CD4-positive, alpha-beta T cell treated with Interleukin-10 for 1 hour (primary cell): ENCODE results near the gene KLC4.
"Not testable (repeated sequence)": the region's sequence is repeated elsewhere in the genome, so short reads cannot be mapped to it uniquely, and the experiment has no call there.

Experiments used
- DNase-seq: peaks from one replicate; pipeline ENCODE4 v3.0.0-alpha.2; 2020

KLC4 gene

DNA sequence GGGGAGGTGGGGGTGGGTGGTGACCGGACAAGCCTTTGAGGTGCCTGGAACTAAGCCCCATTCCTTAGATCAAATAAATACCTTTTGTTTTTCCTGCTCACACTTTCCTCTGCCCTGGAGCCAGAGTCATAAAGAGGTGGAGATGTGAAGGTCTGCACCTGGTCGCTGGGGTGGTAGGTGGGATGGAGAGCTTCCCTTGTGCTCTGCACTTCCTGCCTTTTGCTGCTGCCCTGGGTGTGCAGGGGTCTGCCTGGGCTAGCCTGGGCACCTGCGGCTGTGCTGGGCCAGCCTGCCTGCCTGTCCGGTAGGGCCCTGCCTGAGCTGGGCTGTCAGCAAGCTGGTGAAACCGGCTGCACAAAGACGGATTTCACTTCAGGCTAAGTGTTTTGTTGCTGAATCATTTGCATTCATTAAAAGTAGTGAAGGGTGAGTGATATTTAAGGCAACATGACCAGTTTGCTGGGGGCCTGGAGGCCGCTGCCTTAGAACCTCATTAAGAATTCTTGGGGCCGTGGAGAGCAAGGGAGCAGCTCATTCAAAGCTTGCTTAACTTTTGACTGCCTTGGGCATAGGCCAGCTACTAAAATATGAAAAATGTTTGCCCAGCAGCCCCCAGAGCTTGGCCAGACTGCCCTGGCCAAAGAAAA, 37.1 kb downstream of the KLC4 start:
- DNase-seq = no peak

DNA sequence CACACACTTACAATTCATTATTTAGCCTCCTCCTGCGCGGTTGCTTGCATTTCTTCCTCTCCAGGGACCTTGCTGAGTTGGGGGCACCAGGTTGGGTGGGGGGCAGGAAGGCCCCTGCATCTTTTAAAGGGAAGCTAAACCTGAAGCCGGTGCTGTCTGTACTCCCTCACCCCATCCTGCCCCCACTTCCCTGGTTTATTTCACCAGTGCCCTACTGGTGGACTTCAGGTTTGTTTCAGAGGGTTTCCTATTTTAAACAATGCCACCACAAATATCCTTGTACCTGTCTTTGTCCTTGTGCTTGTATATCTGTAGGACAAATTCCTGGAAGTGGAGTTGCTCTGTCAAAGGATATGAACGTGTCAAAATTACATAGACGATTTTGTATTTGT, 37.7 kb downstream of the KLC4 start:
- no peak for DNase-seq

DNA sequence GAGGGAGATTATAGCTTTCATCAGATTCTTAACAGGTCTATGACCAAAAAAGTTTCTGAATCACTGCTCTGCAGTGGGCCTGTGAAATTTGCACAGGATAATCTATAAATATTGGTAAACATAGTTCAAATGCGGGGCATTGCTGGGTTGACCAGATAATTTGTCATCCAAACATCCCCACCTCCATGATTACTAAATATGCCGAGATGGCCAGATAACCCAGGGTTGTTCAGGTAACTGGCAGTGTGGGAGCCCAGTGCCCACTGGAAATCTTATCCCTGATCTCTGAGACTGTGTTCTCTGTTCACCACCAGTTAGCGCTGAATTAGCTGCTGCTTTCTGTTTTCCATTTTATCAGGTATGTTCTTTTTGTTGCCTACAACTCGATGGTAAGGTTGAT, 38.1 kb downstream of the KLC4 start:
- no peak for DNase-seq

DNA sequence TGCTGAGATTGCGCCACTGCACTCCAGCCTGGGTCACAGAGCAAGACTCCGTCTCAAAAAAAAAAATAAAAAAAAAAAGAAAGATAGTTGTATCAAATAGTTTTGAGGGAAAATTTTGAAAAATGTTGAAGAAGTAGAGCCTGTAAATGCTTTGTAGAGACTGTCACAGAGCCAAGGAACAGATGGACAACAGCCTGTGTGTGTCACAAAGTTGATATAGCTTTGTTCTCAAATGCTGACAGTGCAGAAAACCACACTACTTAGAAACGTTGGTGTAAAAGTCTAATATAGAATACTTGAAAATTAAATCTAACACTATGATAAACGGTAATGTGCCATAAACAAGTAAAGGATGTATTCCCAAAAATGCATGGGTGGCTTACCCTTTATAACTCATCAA, 42.1 kb downstream of the KLC4 start:
- no peak for DNase-seq

DNA sequence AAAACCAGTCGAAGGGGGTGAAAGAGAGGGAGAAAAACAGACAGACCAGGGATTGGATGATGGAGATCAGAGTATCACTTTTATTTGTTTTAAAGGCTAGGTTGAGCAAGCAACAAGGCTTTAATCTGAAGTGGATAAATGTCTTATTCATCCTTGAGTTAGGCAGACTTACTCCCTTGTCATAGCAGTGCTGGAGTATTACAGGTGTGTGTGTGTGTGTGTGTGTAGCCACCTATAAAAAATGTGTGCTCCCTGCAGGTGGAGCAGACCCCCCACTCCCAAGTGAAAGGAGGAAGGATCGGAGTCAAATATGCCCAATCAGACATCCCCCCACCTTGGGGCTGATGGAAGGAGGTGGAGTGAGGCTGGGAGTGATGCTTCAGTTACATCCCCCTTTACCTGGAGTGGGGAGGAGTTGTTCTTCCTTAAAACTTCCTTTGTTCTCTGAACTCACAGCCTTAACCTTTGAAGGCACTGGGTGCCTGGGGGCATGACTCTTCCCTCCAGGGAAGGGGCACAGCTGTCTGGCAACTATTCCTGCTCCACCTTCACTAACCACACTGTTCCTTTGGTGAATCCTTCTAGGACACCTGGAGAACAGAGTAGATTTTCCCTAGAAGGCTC, 43.9 kb downstream of the KLC4 start:
- no peak for DNase-seq

DNA sequence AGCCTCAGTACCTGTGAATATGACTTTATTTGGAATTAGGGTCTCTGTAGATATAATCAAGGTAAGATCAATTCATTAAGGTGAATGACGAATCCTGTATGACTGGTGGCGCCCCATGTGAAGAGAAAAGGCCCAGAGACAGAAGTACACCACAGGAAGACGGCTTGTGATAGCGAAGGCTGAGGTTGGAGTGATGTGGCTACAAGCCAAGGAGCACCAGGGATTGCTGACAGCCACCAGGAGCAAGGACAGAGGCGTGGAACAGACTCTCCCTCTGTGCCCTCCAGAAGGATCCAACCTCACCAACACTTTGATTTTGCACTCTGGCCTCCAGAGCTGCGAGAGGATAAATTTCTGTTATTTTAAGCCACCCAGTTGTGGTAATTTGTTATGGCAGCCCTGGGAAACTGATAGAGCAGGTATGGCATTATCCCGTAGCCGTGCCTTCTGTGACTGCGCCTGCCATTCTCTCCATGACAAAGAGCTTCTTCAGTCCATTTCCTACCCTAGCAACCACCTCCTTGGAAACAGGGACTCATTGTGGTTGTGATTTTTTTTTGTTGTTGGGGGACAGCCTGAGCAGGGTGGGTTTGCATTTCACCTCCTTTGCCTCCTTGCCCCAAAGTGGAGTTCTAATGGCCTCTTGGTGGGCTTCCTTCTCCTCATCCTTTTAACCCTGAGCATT, 46.2 kb downstream of the KLC4 start:
- no peak for DNase-seq

DNA sequence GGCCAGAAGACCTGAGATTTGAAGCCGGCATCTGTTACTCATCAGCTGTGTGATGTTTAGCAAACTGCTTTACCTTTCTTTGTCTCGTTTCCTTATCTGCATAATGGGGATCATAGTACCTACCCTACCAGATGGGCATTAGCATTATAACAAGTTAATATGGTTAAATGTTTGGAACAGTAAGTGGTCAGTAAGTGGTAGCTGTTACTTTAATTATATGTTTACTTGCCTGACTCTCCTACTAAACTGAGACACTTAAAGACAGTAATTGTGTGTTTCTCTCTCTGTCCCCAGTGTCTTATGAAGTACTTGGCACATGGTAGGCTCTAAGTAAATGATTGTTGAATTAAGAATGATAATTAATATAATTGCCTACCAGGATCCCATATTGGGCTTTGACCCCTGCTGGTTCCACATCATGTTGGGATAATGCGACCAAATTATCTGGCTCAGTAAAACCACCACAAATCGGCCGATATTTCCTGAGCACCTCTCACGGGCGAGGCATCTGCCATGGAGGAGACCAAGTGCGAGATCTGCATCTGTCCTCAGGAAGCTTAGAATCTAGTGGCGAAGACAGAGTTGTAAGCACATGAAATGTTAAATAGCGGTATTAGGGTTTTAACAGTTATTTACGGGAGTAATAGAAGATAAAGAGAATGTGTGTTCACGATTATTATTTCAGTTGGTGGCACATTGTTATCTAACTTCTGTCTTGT, 48.1 kb downstream of the KLC4 start:
- DNase-seq = no peak

DNA sequence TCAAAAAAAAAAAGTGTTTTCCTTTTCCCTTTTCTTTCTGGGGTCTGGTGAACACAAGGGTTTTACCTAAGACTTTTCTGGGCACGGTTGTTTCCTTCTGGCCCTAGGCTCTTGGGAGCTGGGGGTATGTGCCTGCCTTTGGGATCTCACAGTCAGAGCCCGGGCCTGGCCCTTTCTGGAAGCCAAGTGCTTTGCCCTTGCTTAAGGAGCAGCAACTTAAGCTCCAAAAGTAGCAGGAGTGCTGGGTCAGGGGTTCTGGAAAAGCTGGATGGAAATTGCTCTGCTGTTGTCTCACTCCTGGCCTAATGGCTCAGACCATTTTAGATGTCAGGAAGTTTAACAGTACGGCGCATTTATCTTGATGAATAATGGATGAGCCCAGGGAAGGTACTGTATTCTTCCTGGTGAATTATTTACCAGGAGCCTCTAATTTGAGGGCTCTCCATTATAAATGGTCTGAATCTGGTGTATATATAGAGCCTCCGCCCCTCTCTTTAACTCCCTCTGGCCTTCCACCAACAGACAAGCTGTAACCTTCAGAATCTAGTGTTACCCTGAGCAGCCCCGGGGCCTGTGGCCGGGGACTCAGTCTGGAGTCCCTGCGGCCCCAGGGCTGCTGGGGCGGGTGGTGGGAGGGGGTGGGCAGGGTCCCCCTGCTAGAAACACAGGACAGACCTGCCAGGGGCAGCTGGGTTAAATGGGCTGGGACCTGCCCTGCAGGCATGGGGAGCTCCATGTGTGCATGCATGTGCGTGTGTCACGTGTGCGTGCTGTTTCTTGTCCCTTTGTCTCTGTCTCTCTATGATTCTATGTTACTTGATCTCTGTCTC, 54.2 kb downstream of the KLC4 start:
- no peak for DNase-seq

DNA sequence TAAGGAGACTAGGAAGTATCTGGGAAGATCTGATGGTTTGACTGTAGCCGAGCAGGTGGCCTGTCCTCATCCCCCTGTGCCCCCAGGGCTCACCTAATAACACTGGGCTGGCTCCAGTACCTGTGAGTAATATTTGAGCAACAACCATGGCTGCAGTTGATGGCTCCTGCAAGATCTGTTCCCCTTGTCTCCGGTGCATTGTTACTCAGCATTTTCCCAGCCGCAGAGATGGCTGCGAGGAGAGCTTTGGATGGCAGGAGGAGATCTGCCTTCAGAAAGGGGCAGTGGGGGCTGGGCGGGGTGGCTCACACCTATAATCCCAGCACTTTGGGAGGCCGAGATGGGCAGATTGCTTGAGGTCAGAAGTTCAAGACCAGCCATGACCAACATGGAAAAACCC, 55.9 kb downstream of the KLC4 start:
- no peak for DNase-seq

DNA sequence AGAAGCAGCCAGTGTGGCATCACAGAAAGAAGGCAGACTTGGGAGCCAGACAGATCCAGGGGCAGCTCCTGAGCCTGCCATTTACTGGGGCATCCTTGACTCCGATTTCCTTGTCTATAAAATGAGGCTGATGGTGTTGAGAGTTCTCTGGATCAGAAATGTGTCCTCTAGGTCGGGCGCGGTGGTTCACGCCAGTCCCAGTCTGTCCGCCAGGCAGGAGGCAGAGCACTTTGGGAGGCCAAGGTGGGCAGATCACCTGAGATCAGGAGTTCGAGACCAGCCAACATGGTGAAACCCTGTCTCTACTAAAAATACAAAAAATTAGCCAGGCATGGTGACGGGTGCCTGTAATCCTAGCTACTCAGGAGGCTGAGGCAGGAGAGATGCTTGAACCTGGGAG, 58.0 kb downstream of the KLC4 start:
- not testable (repeated sequence) for DNase-seq

DNA sequence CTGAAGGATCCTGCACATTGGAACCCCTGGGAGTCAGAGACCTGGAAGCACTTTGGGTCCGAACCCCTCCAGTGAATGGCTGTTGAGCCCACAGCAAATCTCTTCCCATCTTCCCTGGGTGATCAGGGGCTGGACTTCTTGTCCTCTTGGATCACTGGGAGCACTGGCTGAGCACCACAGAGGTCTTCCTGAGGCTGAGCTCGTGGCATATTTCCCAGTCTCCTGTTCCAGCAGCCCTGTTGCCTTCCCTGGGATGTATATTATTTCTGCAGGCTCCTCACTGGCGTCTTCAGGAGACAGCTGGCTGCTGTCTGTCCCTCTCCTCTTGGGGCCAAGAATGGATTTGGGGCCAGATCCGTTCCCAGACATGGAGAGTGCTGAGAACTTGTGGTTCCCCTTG, 60.1 kb downstream of the KLC4 start:
- no peak for DNase-seq

DNA sequence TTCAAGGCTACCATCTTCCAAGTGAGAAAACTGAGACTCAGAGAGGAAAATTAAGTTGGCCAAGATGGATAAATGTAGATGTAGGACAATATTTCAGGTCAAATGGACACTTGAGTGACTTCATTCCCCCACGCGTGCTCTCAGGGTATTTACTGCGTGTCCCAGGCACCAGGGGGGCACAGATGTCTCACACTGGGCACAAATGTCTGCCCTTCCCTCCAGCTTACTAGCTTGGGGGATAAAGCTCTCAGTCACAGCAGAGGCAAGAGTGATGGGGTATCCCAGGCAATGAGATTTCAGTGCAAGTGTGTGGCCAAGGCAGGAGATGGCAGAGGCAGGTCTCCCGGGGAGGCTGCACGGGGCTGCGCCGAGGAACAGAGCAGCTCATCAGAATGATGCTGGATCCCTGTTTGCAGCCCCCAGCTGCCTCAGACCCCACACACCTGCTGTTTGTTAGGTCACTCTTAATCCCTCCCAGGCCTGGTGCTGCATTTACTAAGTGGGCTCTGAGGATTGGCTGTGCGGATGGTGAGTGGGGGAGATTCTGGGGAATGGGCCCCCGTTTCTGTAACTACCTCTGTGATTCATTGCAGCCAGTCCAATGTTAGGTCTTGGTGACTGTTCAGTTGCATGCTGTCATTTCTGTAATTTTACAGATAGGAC, 60.8 kb downstream of the KLC4 start:
- no peak for DNase-seq

DNA sequence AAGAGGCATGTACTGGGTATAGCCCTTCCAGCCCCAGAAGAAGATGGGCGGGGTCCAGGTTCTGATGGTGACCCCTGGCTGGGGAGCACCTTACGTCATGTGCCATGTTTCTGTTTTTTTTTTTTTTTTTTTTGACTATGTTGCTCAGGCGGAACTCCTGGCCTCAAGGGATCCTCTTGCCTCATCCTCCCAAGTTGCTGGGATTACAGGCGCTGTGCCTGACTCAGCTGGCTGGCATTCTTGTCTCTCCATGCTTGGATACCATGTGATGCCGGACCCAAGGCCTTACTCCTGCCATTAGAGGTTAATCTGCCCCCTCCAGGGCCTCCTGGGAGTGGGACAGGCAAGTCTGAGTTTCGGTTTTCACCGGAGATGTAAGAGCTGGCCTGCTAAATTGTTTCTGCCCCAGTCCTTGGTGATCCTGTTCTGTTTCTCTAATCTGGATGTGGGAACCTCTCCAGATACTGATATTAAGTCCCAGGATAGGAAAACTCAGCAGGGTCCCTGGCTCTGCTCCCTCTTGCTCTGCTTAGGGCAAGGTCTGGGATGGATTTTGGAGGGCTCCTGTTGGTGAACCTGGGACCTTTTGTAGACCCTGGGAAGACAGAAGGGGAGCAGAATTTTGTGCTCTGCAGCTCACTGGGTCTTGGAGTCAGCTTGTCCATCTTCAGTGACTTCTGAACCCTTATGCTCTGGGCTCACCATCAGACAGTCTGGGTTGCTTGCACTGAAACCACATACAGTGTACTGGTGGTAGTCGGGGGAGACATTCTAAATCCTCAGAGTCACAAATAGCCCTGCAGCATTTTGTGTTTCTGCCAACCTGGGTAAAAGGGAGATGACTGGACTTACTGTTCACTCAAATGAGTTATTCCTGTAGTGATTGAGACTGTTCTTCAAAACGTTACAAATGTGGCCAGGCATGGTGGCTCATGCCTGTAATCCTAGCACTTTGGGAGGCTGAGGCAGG, 61.8 kb downstream of the KLC4 start:
- no peak for DNase-seq

DNA sequence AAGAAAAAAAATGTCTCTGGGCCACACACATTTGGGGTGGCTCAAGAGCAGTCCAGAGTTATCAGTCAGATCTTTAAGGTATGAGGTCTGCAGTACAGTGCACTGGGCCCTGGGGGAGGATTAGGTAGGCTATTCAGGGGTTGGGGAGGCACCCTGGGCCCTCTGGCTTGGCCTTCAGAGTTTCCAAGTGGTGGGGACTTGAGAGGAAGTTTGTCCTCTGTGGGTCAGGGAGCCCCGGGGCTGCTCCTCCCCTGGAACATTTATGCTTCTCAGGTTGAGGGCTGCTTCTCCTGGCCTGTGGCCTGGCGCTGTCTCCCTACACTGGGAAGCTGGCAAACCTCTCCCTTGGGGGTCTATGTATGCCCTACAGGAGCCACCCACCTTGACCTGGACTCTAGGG, 62.7 kb downstream of the KLC4 start:
- DNase-seq = no peak

DNA sequence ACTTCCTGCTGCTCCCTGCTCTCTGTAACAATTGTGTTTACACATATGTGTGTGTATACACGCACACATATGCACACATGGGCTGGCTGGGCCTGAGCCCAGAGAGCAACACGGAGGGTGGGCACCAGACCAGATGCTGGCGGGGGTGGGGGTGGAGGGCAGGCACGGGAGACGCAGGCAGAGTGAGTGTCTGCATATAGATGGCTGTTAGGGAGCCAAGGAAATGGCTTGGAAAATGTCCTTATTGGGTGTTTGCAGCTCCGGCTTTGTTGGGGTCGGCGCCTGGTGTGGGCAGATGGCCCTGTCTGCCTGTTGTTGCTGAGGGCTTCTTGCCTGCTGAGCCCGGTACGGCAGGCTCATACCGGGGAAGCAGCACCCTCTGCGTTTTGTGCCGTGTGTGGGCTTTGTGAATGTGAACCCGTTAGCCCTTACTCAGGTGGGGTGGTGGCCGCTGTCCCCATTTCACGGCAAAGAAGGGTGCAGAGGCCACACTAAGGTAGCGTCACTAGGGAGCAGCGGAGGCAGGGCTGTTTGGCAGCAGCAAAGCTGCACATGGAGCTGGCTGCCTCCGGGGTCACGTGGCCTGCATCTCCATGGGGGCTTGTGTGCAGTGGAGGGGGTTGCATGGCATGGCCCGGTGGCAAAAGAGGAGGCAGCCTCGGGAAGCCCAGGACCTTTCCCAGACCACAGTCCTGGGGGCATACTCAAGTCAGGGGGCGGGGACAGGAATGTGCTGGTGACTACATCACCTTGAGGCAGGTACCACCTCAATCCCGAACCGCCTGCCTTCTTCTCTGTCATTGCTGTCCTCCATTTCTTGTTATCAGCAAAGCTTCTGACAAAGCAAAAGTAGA, 64.3 kb downstream of the KLC4 start:
- DNase-seq = no peak

DNA sequence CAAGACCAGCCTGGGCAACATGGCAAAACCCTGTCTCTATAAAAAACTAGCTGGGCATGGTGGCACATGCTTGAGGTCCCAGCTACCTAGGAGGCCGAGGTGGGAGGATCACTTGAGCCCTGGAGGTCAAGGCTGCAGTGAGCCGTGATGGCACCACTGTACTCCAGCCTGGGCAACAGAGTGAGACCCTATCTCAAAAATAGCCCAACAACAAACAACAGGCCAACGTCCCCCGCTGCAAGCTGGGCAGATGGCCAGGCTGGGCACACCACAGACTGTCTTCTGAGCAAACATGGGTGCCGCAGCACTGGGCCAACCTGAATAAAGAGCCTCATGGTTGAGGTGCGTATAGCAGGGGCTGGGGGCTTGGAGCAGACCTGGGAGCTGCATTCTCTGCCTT, 65.0 kb downstream of the KLC4 start:
- no peak for DNase-seq
